GM08714 (cell line): ENCODE measurements around the gene KIF5A.
"Not testable (repeated sequence)": the region's sequence is repeated elsewhere in the genome, so short reads cannot be mapped to it uniquely, and the experiment has no call there.

Source experiments
- H3K4me3 ChIP-seq: fragments of 200-500 bp; sonication (Bioruptor generic); 2 replicates; pipeline ENCODE4 v1.5.1; 2014; ENCODE audit warnings: mild to moderate bottlenecking, low read length, inconsistent platforms
- ZNF274 ChIP-seq: IDR thresholded peaks from 2 replicates; pipeline ENCODE4 v1.6.1; 2012; ENCODE audit warnings: mild to moderate bottlenecking, low read depth, low read length

The KIF5A gene

GRCh38 chr12:57550641-57551549, 1.1 kb downstream of the KIF5A start:
- no peak for TF ChIP-seq ZNF274
- H3K4me3 ChIP-seq = no peak overlapping the region

GRCh38 chr12:57551637-57552305, 1.9 kb downstream of the KIF5A start:
- TF ChIP-seq ZNF274 = no peak
- no peak overlapping the region for H3K4me3 ChIP-seq

DNA sequence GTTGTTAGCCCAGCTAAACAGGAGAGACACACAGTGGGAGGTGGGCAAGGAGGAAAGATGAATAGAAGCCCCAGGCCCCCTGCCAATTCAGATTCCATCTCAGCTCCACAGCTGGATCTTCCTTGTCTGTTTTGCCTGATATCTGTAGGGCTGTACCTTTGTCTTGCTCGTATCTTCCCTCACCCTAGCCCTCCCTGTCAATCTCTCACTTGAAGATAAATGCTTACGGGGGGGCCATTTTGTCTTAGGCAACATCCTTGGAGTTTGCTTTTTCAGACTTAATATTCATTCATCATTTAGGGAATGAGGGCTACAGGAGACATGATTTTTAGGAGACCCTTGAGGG, 2.4 kb downstream of the KIF5A start:
- TF ChIP-seq ZNF274 = no peak
- no peak overlapping the region for H3K4me3 ChIP-seq

DNA sequence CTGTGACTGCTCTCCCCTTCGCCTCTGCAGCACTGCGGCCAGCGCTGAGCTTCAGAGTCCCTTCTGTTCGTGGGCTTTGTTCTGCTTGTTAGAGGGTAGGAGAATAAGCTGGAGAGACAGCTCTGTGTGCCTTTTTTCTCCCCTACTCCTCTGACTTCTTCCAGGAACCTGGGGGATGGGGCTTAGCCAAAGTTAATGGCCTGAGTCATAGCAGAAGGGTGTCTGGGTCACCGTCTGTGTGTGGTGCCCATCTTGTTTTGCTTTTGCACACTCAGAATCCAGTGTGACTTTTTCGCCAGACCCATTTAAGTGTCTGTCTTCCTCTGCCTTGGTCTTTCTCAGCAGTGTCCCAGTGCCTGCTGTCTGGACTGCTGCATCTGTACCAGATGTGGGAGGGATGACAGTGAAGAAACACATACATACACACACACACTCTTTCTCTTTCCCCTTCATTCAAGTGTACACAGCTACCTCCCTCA, 3.0 kb downstream of the KIF5A start:
- no peak overlapping the region for H3K4me3 ChIP-seq
- no peak for TF ChIP-seq ZNF274

- no peak for TF ChIP-seq ZNF274
- H3K4me3 ChIP-seq = no peak overlapping the region
Observed at GRCh38 chr12:57553343-57554202, 3.7 kb downstream of the KIF5A start.

GRCh38 chr12:57554453-57554852, 4.6 kb downstream of the KIF5A start:
- H3K4me3 ChIP-seq = no peak overlapping the region
- no peak for TF ChIP-seq ZNF274

DNA sequence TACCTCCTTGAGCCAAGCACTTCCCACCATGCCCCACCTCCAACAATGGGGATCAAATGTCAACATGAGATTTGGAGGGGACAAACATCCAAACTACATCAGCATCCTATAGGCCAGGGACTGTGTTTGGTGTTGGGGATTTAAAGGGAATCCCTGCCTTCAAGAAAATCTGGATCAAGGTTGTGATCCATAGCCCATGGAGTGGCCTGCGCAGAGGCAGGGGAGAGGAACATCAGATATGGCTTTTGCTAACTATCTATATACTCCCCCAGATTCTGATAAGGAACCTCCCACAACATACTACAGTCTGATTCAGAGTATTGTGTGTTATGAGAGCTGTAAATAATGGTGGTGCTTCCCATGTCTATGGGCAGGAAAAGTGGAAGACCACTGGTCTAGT, 5.1 kb downstream of the KIF5A start:
- no peak for TF ChIP-seq ZNF274
- no peak overlapping the region for H3K4me3 ChIP-seq

GRCh38 chr12:57558864-57559263, 9.0 kb downstream of the KIF5A start:
- no peak for TF ChIP-seq ZNF274

DNA sequence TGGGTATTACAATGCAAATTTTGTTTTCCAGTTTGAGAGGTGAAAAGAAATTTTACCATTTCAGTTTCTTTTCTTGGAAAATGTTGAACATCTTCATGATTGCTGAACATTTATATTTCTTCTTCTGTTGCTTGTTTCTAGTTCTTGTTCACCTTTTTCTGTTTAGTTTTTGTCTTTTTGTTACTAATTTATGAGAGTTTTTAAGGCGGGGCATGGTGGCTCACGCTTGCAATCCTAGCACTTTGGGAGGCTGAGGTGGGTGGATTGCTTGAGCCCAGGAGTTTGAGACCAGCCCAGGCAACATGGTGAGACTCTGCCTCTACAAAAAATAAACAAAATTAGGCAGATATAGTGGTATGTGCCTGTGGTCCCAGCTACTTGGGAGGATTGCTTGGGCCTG, 10.7 kb downstream of the KIF5A start:
- no peak overlapping the region for H3K4me3 ChIP-seq
- TF ChIP-seq ZNF274 = no peak

More at GRCh38 chr12:57558864-57559263, 9.0 kb downstream of the KIF5A start:
- H3K4me3 ChIP-seq = no peak overlapping the region

DNA sequence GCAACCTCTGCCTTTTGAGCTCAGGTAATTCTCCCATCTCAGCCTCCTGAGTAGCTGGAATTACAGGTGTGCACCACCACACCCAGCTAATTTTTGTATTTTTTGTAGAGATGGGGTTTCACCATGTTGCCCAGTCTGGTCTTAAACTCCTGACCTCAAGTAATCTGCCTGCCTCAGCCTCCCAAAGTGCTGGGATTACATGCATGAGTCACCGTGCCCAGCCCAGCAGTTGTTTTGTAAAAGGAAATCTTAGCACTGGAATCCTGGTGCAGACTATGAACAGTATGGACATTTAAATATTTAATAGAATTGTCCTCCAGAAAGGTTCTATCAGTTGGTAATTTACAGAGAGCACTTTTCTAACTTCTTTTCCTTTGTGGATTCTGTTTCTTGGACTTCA, 11.3 kb downstream of the KIF5A start:
- not testable (repeated sequence) for H3K4me3 ChIP-seq

- TF ChIP-seq ZNF274 = no peak
- no peak overlapping the region for H3K4me3 ChIP-seq
Observed at GRCh38 chr12:57563358-57563757, 13.5 kb downstream of the KIF5A start.

- no peak overlapping the region for H3K4me3 ChIP-seq
- TF ChIP-seq ZNF274 = no peak
Observed at GRCh38 chr12:57564178-57564740, 14.4 kb downstream of the KIF5A start.

DNA sequence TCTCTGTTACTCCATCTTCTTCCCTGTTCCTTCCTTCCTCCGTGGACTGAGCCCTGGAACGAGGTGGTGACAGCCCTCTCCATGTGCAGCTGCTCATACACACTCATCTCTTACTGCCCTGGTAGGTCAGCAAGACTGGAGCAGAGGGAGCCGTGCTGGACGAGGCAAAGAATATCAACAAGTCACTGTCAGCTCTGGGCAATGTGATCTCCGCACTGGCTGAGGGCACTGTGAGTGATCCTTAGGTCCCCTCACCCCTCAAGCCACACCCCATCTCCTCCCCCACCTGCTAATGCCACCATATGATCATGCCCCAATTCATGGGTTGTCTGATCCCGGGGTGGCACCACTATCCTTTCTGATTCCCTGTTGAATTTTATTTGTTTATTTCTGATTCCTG, 19.0 kb downstream of the KIF5A start:
- no peak overlapping the region for H3K4me3 ChIP-seq
- TF ChIP-seq ZNF274 = no peak

- TF ChIP-seq ZNF274 = no peak
- H3K4me3 ChIP-seq = no peak overlapping the region
Observed at GRCh38 chr12:57569858-57570257, 20.0 kb downstream of the KIF5A start.

- not testable (repeated sequence) for H3K4me3 ChIP-seq
Observed at GRCh38 chr12:57570438-57570837, 20.6 kb downstream of the KIF5A start.
